ENCODE measurements around the gene SCN5A. TPM values are rescaled to one million over a fixed set of nuclear protein-coding genes. Genes with fewer than 3 reads are reported as not detected.

Gene SCN5A
- not detected in 2 replicates for polyA plus RNA-seq

DNA sequence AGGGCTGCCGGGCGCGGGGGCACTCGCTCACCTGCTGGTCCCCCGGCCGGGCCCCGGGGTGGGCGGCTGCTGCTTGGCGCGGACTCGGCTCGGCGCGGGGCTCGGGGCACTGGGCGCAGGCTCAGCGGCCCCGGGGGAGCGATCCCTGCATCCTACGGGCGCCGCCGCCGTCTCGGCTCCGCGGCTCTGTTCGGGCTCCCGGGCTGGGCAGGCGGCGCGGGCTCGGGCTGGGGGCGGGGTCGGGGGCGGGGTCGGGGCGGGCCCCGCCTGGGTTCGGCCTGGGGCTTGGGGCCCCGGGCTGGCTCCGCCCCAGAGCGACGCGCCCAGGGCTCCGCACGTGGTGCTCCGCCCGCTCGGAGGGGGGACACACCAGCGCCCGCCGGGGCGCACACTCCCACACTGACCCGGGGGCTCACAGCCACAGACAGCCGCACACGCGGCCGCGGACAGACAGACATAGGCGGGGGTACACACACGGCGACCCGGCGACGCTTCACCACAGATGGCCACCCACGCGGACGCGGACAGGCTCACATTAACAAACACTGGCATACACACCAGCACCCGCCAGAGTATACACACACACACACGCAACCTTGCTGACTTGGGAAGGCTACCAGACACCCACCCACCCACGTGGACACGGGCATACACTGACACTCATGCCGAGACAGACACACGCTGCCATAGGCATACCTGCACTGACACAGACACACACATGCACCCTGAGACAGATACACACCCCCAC lies at the start of gene SCN5A:
Gene SCN5A, minus strand, starts transcription at position 188 of the 748 bp plus-strand sequence. CDS start 16,380 bp downstream, outside the sequence.

Other genes with a start within 250 kb of the SCN5A start
- 0.98 and 2.2 TPM in 2 replicates for gene ACVR2B, start 195.8 kb downstream of the SCN5A start, polyA plus RNA-seq
- 11.1 and 16.2 TPM in 2 replicates for gene EXOG, start 153.3 kb downstream of the SCN5A start, polyA plus RNA-seq
- not detected in 2 replicates for gene SCN10A, start 166.5 kb upstream of the SCN5A start, polyA plus RNA-seq